Endothelial cell of umbilical vein (primary cell): ENCODE data around the gene SIDT1. TPM values are rescaled to one million over a fixed set of nuclear protein-coding genes. Genes with fewer than 3 reads are reported as not detected.

Experiments
- BruUV-seq: library from RNA; stranded (reverse); fragments of 400-500 nt; replicated peaks from 2 replicates; lab custom pipeline; 2021; lab: Mats Ljungman, UMichigan
- CTCF ChIA-PET: fragments of 300-600, 350-600 bp; sonication (Branson Sonifier 250); formaldehyde crosslinking; loops from one replicate; lab custom pipeline; 2021; ENCODE audit warnings: antibody characterized with exemption, inconsistent platforms; lab: Charles Lee
- POLR2A ChIA-PET: fragments of 300-600, 350-600 bp; sonication (Branson Sonifier 250); formaldehyde crosslinking; loops from one replicate; lab custom pipeline; 2021; ENCODE audit warnings: antibody characterized with exemption, inconsistent platforms; lab: Charles Lee
- DNase-seq: peaks from one replicate; pipeline ENCODE4 v3.0.0-alpha.2; 2011; ENCODE audit warnings: low read depth, low spot score
- FAIRE-seq: peaks from 2 replicates; lab custom pipeline; 2011; peaks lifted over from hg19 to GRCh38; lab: Jason Lieb, UNC
- H2AFZ ChIP-seq: 2 replicates; pipeline ENCODE4 v1.6.0; 2012; ENCODE audit warnings: low read depth, low read length, control low read depth, inconsistent platforms
- H3K27ac ChIP-seq: 2 replicates; pipeline ENCODE4 v1.5.1; 2011; ENCODE audit warnings: low read depth, mild to moderate bottlenecking, control low read depth, low read length, moderate library complexity; ENCODE audit not compliant: insufficient read depth
- H3K27me3 ChIP-seq, 2 experiments: 2 replicates each; pipeline versions ENCODE4 v1.6.0 to v1.6.1; 2011; ENCODE audit warnings: low read length in 2 of 2, mixed read lengths in 1 of 2; ENCODE audit not compliant: control insufficient read depth in 2 of 2, insufficient read depth in 2 of 2
- H3K36me3 ChIP-seq, 2 experiments: 2 replicates in 1 of 2; 3 replicates in 1 of 2; pipeline ENCODE4 v1.5.1; 2011; ENCODE audit warnings: low read length in 2 of 2, mild to moderate bottlenecking in 1 of 2, moderate library complexity in 1 of 2; ENCODE audit not compliant: control insufficient read depth in 2 of 2, insufficient read depth in 2 of 2; ENCODE audit errors: extremely low read depth in 1 of 2
- H3K4me1 ChIP-seq: 3 replicates; pipeline ENCODE4 v1.5.1; 2011; ENCODE audit warnings: mild to moderate bottlenecking, low read length; ENCODE audit not compliant: control insufficient read depth, insufficient read depth; ENCODE audit errors: extremely low read depth
- H3K4me2 ChIP-seq: 2 replicates; pipeline ENCODE4 v1.6.1; 2011; ENCODE audit warnings: low read length, control low read depth, mixed read lengths; ENCODE audit not compliant: insufficient read depth
- H3K4me3 ChIP-seq, 3 experiments: fragments of 200-600 bp in 1 of 3; sonication (generic), shearing (Covaris generic) in 1 of 3; replicated peaks in 1 of 3; 2 replicates each; pipeline ENCODE4 v1.5.1; 2011 to 2016; ENCODE audit warnings: control low read depth in 3 of 3, low read length in 3 of 3, mild to moderate bottlenecking in 2 of 3, inconsistent platforms in 1 of 3, low read depth in 1 of 3, moderate library complexity in 1 of 3; ENCODE audit not compliant: insufficient read depth in 1 of 3
- H3K79me2 ChIP-seq: 2 replicates; pipeline ENCODE4 v1.6.0; 2012; ENCODE audit warnings: low read length, inconsistent platforms; ENCODE audit not compliant: control insufficient read depth, insufficient read depth
- H3K9ac ChIP-seq: replicated peaks from 2 replicates; pipeline ENCODE3; 2011; ENCODE audit warnings: low read length, control low read depth; ENCODE audit not compliant: insufficient read depth; ENCODE audit errors: extremely low read depth
- H3K9me1 ChIP-seq: replicated peaks from 3 replicates; pipeline ENCODE4 v1.6.0; 2011; ENCODE audit warnings: mild to moderate bottlenecking, low read length; ENCODE audit not compliant: control insufficient read depth, insufficient read depth; ENCODE audit errors: extremely low read depth
- H3K9me3 ChIP-seq: replicated peaks from 2 replicates; pipeline ENCODE4 v1.5.1; 2012; ENCODE audit warnings: low read length, inconsistent platforms; ENCODE audit not compliant: control insufficient read depth, insufficient read depth
- H4K20me1 ChIP-seq: replicated peaks from 2 replicates; pipeline ENCODE3; 2011; ENCODE audit warnings: mild to moderate bottlenecking, low read length; ENCODE audit not compliant: control insufficient read depth, insufficient read depth; ENCODE audit errors: extremely low read depth
- CTCF ChIP-seq, 2 donors: IDR thresholded peaks; 1 replicate in 1 of 2; 2 replicates in 1 of 2; pipeline ENCODE4 v1.5.1; 2011; ENCODE audit warnings: low read length in 2 of 2, mild to moderate bottlenecking in 2 of 2, moderate library complexity in 2 of 2, control low read depth in 1 of 2, inconsistent platforms in 1 of 2, low read depth in 1 of 2; ENCODE audit not compliant: insufficient read depth in 1 of 2; ENCODE audit errors: extremely low read depth in 1 of 2
- EZH2 ChIP-seq: IDR thresholded peaks from 2 replicates; pipeline ENCODE4 v1.6.1; 2012; ENCODE audit warnings: borderline replicate concordance, low read depth, mild to moderate bottlenecking, moderate library complexity, low read length, inconsistent platforms; ENCODE audit not compliant: severe bottlenecking
- FOS ChIP-seq: IDR thresholded peaks from 2 replicates; pipeline ENCODE4 v1.6.1; 2011; ENCODE audit warnings: mild to moderate bottlenecking, low read length, moderate library complexity, borderline replicate concordance; ENCODE audit not compliant: insufficient read depth
- GATA2 ChIP-seq: IDR thresholded peaks from 2 replicates; pipeline ENCODE4 v1.7.0; 2011; ENCODE audit warnings: low read depth, mild to moderate bottlenecking, moderate library complexity, mixed read lengths, low read length; ENCODE audit not compliant: insufficient read length, insufficient read depth
- JUN ChIP-seq: IDR thresholded peaks from 2 replicates; pipeline ENCODE4 v1.6.1; 2011; ENCODE audit warnings: borderline replicate concordance, low read depth; ENCODE audit not compliant: insufficient read length, insufficient read depth
- MAX ChIP-seq: IDR thresholded peaks from 2 replicates; pipeline ENCODE4 v1.6.1; 2011; ENCODE audit not compliant: insufficient read depth, insufficient read length
- MYC ChIP-seq: IDR thresholded peaks from one replicate; pipeline ENCODE4 v1.6.1; 2011; ENCODE audit warnings: mild to moderate bottlenecking, low read depth, low read length
- POLR2A ChIP-seq: IDR thresholded peaks from 2 replicates; pipeline ENCODE4 v1.6.1; 2012; ENCODE audit warnings: low read depth, mild to moderate bottlenecking, control low read depth, low read length
- POLR2AphosphoS5 ChIP-seq: IDR thresholded peaks from 2 replicates; pipeline ENCODE4 v1.6.1; 2012; ENCODE audit warnings: low read depth, mild to moderate bottlenecking, control low read depth, low read length, moderate library complexity; ENCODE audit not compliant: insufficient read depth
- dilution Hi-C: fragments of 300-500 bp; cut with MboI; formaldehyde crosslinking; loops from one replicate; pipeline ENCODE4 v1.15.0; 2019; ENCODE audit warnings: low sequenced_read_pairs; ENCODE audit not compliant: extremely low pct_ligation_motif_present
- intact Hi-C: fragments of 100-400 bp; cut with micrococcal nuclease; formaldehyde crosslinking; loops from one replicate; pipeline ENCODE4 v1.10.0; 2022
- polyA plus RNA-seq, 4 experiments: library from polyadenylated mRNA; depleted of rRNA in 3 of 4; stranded (reverse) in 3 of 4; unstranded in 1 of 4; fragments of >200 nt; gene quantifications; 2 replicates each; pipeline versions ENCODE4 v1.2.1 to v1.2.3, GENCODE V29; 2011 to 2012; ENCODE audit warnings: missing spikeins in 1 of 4
- total RNA-seq: library from RNA; stranded (reverse); gene quantifications from 2 replicates; pipeline ENCODE4 v1.2.3, GENCODE V29; 2021

SIDT1 gene
- total and polyA plus RNA-seq, 2 donors (not counting 3 experiments of a cell fraction or from before 2014, with no cell fraction given), result 0.07 TPM; not detected in 1

GRCh38 chr3:113590983-113591382, 58.6 kb downstream of the SIDT1 start:
- intact Hi-C loops, result no loop called here

More at GRCh38 chr3:113590983-113591382, 58.6 kb downstream of the SIDT1 start:
- ChIA-PET CTCF (no interaction called here), POLR2A (no interaction called here)
- no peak overlapping the region for H3K4me2 ChIP-seq
- H3K27me3 ChIP-seq, result peaks cover 2 to 13% of the 10 kb centered on the region in 2 experiments
- H3K36me3 ChIP-seq, result no peaks in the 10 kb centered on the region
- BruUV-seq, result no TSS peak
- H3K79me2 ChIP-seq, result no peaks in the 10 kb centered on the region
- H3K9ac ChIP-seq, result no peak overlapping the region
- H4K20me1 ChIP-seq, result no peaks in the 10 kb centered on the region
- H3K27ac ChIP-seq, result no peak overlapping the region
- H3K4me3 ChIP-seq, result no peak overlapping the region
- TF ChIP-seq EZH2, result no peak
- TF ChIP-seq FOS, result no peak
- TF ChIP-seq POLR2A, result no peak
- TF ChIP-seq MAX, result no peak
- TF ChIP-seq JUN, result no peak
- TF ChIP-seq MYC, result no peak
- TF ChIP-seq POLR2AphosphoS5, result no peak
- no peak for TF ChIP-seq GATA2
- no peak for TF ChIP-seq CTCF (IDR thresholded peaks at IDR 0.05; ENCODE audit: extremely low read depth in 1 of 2, insufficient read depth in 1 of 2, low read depth in 1 of 2, low read length in 2 of 2)
- FAIRE-seq (no peak), DNase-seq (no peak)
- dilution Hi-C loops, result no loop called here
- H3K4me1 ChIP-seq, result no peaks in the 10 kb centered on the region
- H2AFZ ChIP-seq, result no peak overlapping the region
- no peaks in the 10 kb centered on the region for H3K9me1 ChIP-seq
- no peaks in the 10 kb centered on the region for H3K9me3 ChIP-seq
